Measurements from ENCODE around the gene USP33. TPM values are rescaled to one million over a fixed set of nuclear protein-coding genes. Genes with fewer than 3 reads are reported as not detected.

The USP33 gene
- total and polyA plus RNA-seq, 9 of the 15 experiments (the other 6 are each of a cell fraction or from before 2014, with no cell fraction given), result 22.4 to 83.5 (median 44.7) TPM

DNA sequence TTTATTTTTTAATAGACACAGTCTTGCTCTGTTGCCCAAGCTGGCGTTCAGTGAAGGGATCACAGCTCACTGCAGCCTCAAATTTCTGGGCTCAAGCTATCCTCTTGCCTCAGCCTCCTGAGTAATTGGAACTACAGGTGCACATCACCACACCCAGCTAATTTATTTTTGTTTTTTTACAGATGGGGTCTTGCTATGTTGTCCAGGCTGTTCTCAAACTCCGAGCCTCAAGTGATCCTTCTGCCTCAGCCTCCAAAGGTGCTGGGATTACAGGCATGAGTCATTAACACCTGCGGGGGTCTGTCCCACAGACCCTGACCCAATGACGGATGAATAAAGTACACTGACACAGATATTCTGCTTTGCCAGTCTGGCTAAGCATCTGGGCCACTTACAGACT is 43.6 kb downstream of the USP33 start (continued):
- TF ChIP-seq, protein P1, sequence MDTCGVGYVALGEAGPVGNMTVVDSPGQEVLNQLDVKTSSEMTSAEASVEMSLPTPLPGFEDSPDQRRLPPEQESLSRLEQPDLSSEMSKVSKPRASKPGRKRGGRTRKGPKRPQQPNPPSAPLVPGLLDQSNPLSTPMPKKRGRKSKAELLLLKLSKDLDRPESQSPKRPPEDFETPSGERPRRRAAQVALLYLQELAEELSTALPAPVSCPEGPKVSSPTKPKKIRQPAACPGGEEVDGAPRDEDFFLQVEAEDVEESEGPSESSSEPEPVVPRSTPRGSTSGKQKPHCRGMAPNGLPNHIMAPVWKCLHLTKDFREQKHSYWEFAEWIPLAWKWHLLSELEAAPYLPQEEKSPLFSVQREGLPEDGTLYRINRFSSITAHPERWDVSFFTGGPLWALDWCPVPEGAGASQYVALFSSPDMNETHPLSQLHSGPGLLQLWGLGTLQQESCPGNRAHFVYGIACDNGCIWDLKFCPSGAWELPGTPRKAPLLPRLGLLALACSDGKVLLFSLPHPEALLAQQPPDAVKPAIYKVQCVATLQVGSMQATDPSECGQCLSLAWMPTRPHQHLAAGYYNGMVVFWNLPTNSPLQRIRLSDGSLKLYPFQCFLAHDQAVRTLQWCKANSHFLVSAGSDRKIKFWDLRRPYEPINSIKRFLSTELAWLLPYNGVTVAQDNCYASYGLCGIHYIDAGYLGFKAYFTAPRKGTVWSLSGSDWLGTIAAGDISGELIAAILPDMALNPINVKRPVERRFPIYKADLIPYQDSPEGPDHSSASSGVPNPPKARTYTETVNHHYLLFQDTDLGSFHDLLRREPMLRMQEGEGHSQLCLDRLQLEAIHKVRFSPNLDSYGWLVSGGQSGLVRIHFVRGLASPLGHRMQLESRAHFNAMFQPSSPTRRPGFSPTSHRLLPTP (IDR thresholded peaks at IDR 0.05; ENCODE audit: borderline replicate concordance, extremely low read depth, insufficient read length), result no peak
- TF ChIP-seq NCOA6 (IDR thresholded peaks at IDR 0.05) (no peak), RBM25 (IDR thresholded peaks at IDR 0.05; ENCODE audit: low read depth, low read length, severe bottlenecking) (peak; percentile 33)

DNA sequence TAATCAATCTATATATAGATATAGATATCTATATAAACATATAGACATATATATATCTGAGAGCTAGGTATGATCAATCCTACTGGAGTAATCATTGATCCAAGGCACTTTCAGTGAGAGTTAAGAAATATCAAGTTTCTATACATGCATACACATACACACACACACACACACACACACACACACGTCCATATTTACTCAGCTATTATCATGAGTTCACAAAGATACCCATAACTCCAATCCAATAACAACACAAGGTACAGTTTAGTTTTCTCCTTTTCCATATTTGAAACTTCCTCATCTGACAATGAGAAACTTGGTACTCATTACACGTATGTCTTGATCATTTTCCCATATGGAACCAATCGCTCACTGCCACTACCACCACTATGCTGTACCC is 49.9 kb downstream of the USP33 start:
- POLR2A ChIA-PET, result no interaction called here
- no peak for FAIRE-seq
- H4K20me1 ChIP-seq (replicated peaks; ENCODE audit: control insufficient read depth, insufficient read depth, low read length), result no peaks in the 10 kb centered on the region
- H3K4me2 ChIP-seq (ENCODE audit: insufficient read depth, low read length), result no peak overlapping the region
- 89% methylated on average over 3 of the region's 3 CpGs for WGBS (ENCODE audit: insufficient coverage, low coverage, missing lambda C conversion rate)
- no peaks in the 10 kb centered on the region for H3K9me1 ChIP-seq (ENCODE audit: control insufficient read depth, insufficient read depth, low read length)
- intact Hi-C loops (cut with micrococcal nuclease), result no loop called here
- TF ChIP-seq FOXA3 (CRISPR knock-in tag; conservative IDR thresholded peaks at IDR 0.05 in 1 of 2, IDR thresholded peaks at IDR 0.05 in 1 of 2) (peak; percentile 71 to 73; a peak in 3 of 4 replicates), ZNF717 (CRISPR knock-in tag; IDR thresholded peaks at IDR 0.05) (no peak)
- TF ChIP-seq, protein P2, sequence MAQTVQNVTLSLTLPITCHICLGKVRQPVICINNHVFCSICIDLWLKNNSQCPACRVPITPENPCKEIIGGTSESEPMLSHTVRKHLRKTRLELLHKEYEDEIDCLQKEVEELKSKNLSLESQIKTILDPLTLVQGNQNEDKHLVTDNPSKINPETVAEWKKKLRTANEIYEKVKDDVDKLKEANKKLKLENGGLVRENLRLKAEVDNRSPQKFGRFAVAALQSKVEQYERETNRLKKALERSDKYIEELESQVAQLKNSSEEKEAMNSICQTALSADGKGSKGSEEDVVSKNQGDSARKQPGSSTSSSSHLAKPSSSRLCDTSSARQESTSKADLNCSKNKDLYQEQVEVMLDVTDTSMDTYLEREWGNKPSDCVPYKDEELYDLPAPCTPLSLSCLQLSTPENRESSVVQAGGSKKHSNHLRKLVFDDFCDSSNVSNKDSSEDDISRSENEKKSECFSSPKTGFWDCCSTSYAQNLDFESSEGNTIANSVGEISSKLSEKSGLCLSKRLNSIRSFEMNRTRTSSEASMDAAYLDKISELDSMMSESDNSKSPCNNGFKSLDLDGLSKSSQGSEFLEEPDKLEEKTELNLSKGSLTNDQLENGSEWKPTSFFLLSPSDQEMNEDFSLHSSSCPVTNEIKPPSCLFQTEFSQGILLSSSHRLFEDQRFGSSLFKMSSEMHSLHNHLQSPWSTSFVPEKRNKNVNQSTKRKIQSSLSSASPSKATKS (CRISPR knock-in tag; IDR thresholded peaks at IDR 0.05), result no peak
- no TSS peak for BruUV-seq (replicated peaks)
- no peak for ATAC-seq
- peaks cover 76% of the 10 kb centered on the region for H3K36me3 ChIP-seq (ENCODE audit: control insufficient read depth, insufficient read depth, low read length)
- CTCF ChIA-PET (ENCODE audit: low intra/inter-chr PET ratio), result no interaction called here
- no peak overlapping the region for H3K27ac ChIP-seq (ENCODE audit: extremely low read depth, low read depth, low read length)
- H3K27me3 ChIP-seq (ENCODE audit: control insufficient read depth in 2 of 2, insufficient read depth in 2 of 2, low read length in 2 of 2), result no peaks in the 10 kb centered on the region
- DNase-seq (ENCODE audit: extremely low read depth in 1 of 4, low spot score in 3 of 4), result no peak
- H3K79me2 ChIP-seq (ENCODE audit: control insufficient read depth, insufficient read depth, low read length), result no peaks in the 10 kb centered on the region
- H3K4me3 ChIP-seq, result no peak overlapping the region
- no peak overlapping the region for H3K9ac ChIP-seq (ENCODE audit: insufficient read depth in 1 of 2, low read depth in 2 of 2, low read length in 2 of 2)
- in situ Hi-C loops (cut with MboI), result loop anchor here (10.0 kb wide), 1 partner anchor 195 kb away; no protein-coding TSS in a partner anchor
- no peak overlapping the region for H2AFZ ChIP-seq (ENCODE audit: low read depth, low read length)
- H3K9me3 ChIP-seq (replicated peaks; ENCODE audit: control insufficient read depth, insufficient read depth, low read depth, low read length), result no peaks in the 10 kb centered on the region
- peaks cover 3 to 14% of the 10 kb centered on the region in 2 experiments; a peak in 4 of 5 replicates for H3K4me1 ChIP-seq (replicated peaks in 1 of 2; ENCODE audit: control insufficient read depth in 2 of 2, insufficient read depth in 2 of 2, low read length in 2 of 2)
